ENCODE measurements around the gene MPPED1.

Gene MPPED1

GRCh38 chr22:43493297-43493696, 81.5 kb downstream of the MPPED1 start:
- H3K4me3 ChIP-seq (ENCODE audit: low read depth, low read length), result no peak overlapping the region
- POLR2A ChIA-PET, result no interaction called here
- CTCF ChIA-PET, result no interaction called here
- DNase-seq (ENCODE audit: low read depth, low spot score), result no peak
- TF ChIP-seq CTCF (IDR thresholded peaks at IDR 0.05; ENCODE audit: insufficient read depth, low read length, missing control alignments), result no peak

- no peak for DNase-seq (ENCODE audit: low read depth, low spot score)
- ChIA-PET CTCF (no interaction called here), POLR2A (no interaction called here)
- no peak for TF ChIP-seq CTCF (IDR thresholded peaks at IDR 0.05; ENCODE audit: insufficient read depth, low read length, missing control alignments)
- H3K4me3 ChIP-seq (ENCODE audit: low read depth, low read length), result no peak overlapping the region
Measured at GRCh38 chr22:43497956-43498855, 86.4 kb downstream of the MPPED1 start.

GRCh38 chr22:43498856-43499253, 87.0 kb downstream of the MPPED1 start:
- ChIA-PET POLR2A (no interaction called here), CTCF (no interaction called here)
- no peak for TF ChIP-seq CTCF (IDR thresholded peaks at IDR 0.05; ENCODE audit: insufficient read depth, low read length, missing control alignments)
- H3K4me3 ChIP-seq (ENCODE audit: low read depth, low read length), result no peak overlapping the region
- no peak for DNase-seq (ENCODE audit: low read depth, low spot score)

GRCh38 chr22:43500792-43501785, 89.3 kb downstream of the MPPED1 start:
- DNase-seq (ENCODE audit: low read depth, low spot score), result no peak
- H3K4me3 ChIP-seq (ENCODE audit: low read depth, low read length), result no peak overlapping the region
- no peak for TF ChIP-seq CTCF (IDR thresholded peaks at IDR 0.05; ENCODE audit: insufficient read depth, low read length, missing control alignments)
- ChIA-PET CTCF (no interaction called here), POLR2A (no interaction called here)

GRCh38 chr22:43501878-43502277, 90.1 kb downstream of the MPPED1 start:
- TF ChIP-seq CTCF (IDR thresholded peaks at IDR 0.05; ENCODE audit: insufficient read depth, low read length, missing control alignments), result no peak
- ChIA-PET POLR2A (no interaction called here), CTCF (no interaction called here)
- no peak for DNase-seq (ENCODE audit: low read depth, low spot score)
- H3K4me3 ChIP-seq (ENCODE audit: low read depth, low read length), result no peak overlapping the region

GRCh38 chr22:43502306-43502874, 90.6 kb downstream of the MPPED1 start:
- POLR2A ChIA-PET, result no interaction called here
- TF ChIP-seq CTCF (IDR thresholded peaks at IDR 0.05; ENCODE audit: insufficient read depth, low read length, missing control alignments), result no peak
- DNase-seq (ENCODE audit: low read depth, low spot score), result no peak
- CTCF ChIA-PET, result no interaction called here
- no peak overlapping the region for H3K4me3 ChIP-seq (ENCODE audit: low read depth, low read length)
